ENCODE measurements around the gene LHFPL2. TPM values are rescaled to one million over a fixed set of nuclear protein-coding genes. Genes with fewer than 3 reads are reported as not detected.

Gene LHFPL2
- total and polyA plus RNA-seq, 2 experiments from 2014 or later = 10.6 to 50.8 TPM

DNA sequence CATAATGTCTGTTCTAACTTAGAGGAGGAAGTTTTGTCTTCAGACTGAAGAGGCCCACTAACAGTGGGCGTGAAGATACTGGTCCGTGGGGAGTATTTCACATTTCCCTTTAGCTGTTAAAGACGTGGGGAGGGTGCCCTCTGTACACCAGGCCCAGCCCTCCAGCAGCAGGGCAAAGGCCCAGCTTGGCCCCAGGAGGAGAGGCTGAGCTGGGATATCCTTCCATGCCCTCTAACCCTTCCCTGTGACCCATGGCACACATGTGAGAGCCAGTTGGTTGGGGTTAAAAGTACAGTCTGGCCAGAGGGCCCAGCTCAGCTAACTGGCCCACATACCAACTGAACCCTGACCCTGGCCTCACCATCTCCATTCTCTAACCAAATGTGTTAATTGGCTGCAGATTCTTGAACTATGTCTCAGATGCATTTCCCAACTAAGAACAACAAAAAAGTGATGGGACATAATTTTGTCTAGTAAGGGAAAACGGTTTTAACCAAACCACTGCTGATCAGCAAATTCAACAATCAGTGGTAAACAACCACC lies 74.4 kb downstream of the LHFPL2 start:
- TF ChIP-seq CREB1 (CRISPR knock-in tag; IDR thresholded peaks at IDR 0.05; ENCODE audit: low read depth) (no peak), NANOG (IDR thresholded peaks at IDR 0.05; ENCODE audit: borderline replicate concordance) (no peak), EZH2 (IDR thresholded peaks at IDR 0.05; ENCODE audit: low read depth, unreplicated experiment) (no peak), POLR2AphosphoS5 (IDR thresholded peaks at IDR 0.05; ENCODE audit: low read depth) (no peak), ZNF331 (CRISPR knock-in tag; IDR thresholded peaks at IDR 0.05; ENCODE audit: low read depth) (no peak), ZNF114 (CRISPR knock-in tag; IDR thresholded peaks at IDR 0.05) (no peak), JUNB (IDR thresholded peaks at IDR 0.05; ENCODE audit: unreplicated experiment) (no peak), EZH2phosphoT487 (IDR thresholded peaks at IDR 0.05; ENCODE audit: unreplicated experiment) (no peak)
- TF ChIP-seq, protein P1, sequence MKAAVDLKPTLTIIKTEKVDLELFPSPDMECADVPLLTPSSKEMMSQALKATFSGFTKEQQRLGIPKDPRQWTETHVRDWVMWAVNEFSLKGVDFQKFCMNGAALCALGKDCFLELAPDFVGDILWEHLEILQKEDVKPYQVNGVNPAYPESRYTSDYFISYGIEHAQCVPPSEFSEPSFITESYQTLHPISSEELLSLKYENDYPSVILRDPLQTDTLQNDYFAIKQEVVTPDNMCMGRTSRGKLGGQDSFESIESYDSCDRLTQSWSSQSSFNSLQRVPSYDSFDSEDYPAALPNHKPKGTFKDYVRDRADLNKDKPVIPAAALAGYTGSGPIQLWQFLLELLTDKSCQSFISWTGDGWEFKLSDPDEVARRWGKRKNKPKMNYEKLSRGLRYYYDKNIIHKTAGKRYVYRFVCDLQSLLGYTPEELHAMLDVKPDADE (IDR thresholded peaks at IDR 0.05) = no peak
- TF ChIP-seq, protein P2, sequence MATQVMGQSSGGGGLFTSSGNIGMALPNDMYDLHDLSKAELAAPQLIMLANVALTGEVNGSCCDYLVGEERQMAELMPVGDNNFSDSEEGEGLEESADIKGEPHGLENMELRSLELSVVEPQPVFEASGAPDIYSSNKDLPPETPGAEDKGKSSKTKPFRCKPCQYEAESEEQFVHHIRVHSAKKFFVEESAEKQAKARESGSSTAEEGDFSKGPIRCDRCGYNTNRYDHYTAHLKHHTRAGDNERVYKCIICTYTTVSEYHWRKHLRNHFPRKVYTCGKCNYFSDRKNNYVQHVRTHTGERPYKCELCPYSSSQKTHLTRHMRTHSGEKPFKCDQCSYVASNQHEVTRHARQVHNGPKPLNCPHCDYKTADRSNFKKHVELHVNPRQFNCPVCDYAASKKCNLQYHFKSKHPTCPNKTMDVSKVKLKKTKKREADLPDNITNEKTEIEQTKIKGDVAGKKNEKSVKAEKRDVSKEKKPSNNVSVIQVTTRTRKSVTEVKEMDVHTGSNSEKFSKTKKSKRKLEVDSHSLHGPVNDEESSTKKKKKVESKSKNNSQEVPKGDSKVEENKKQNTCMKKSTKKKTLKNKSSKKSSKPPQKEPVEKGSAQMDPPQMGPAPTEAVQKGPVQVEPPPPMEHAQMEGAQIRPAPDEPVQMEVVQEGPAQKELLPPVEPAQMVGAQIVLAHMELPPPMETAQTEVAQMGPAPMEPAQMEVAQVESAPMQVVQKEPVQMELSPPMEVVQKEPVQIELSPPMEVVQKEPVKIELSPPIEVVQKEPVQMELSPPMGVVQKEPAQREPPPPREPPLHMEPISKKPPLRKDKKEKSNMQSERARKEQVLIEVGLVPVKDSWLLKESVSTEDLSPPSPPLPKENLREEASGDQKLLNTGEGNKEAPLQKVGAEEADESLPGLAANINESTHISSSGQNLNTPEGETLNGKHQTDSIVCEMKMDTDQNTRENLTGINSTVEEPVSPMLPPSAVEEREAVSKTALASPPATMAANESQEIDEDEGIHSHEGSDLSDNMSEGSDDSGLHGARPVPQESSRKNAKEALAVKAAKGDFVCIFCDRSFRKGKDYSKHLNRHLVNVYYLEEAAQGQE (IDR thresholded peaks at IDR 0.05; ENCODE audit: unreplicated experiment) = no peak
- H3K4me1 ChIP-seq (ENCODE audit: insufficient read depth) = peaks cover 9% of the 10 kb centered on the region
- ATAC-seq = no peak
- H3K27ac ChIP-seq (ENCODE audit: low read depth) = no peak overlapping the region
- H3K4me3 ChIP-seq = no peak overlapping the region
- H3K36me3 ChIP-seq (ENCODE audit: insufficient read depth) = no peaks in the 10 kb centered on the region
- H4K20me1 ChIP-seq (replicated peaks; ENCODE audit: insufficient read depth) = peaks cover 12% of the 10 kb centered on the region
- H3K79me2 ChIP-seq (replicated peaks; ENCODE audit: insufficient read depth) = peaks cover 65% of the 10 kb centered on the region
- Mint-ChIP-seq H3K27ac (no peak overlapping the region), H3K4me3 (no peak overlapping the region), H3K4me1 (peaks cover 48% of the 10 kb centered on the region), H3K9me3 (no peaks in the 10 kb centered on the region; the same call in 2 of the 3 replicates), H3K36me3 (ENCODE audit: low read depth) (peaks cover 9% of the 10 kb centered on the region; the same call in 2 of the 3 replicates), H3K27me3 (ENCODE audit: insufficient read depth, low read depth, poor library complexity) (peaks cover 4% of the 10 kb centered on the region)
- no peaks in the 10 kb centered on the region for H3K9me2 ChIP-seq (ENCODE audit: insufficient read depth)
- H2AFZ ChIP-seq = no peak overlapping the region
- no peak for DNase-seq (ENCODE audit: low spot score)
- H3K4me2 ChIP-seq = no peak overlapping the region
- H3K27me3 ChIP-seq (ENCODE audit: insufficient read depth) = no peaks in the 10 kb centered on the region
- H3F3A ChIP-seq (replicated peaks; ENCODE audit: low read depth) = no peaks in the 10 kb centered on the region

- no peaks in the 10 kb centered on the region for H3F3A ChIP-seq (replicated peaks; ENCODE audit: low read depth)
- no peak overlapping the region for H3K27ac ChIP-seq (ENCODE audit: low read depth)
- Mint-ChIP-seq H3K4me1 (peaks cover 57% of the 10 kb centered on the region), H3K9me3 (no peaks in the 10 kb centered on the region), H3K27ac (no peak overlapping the region), H3K4me3 (no peak overlapping the region), H3K27me3 (ENCODE audit: insufficient read depth, low read depth, poor library complexity) (peaks cover 7% of the 10 kb centered on the region), H3K36me3 (ENCODE audit: low read depth) (peaks cover 3% of the 10 kb centered on the region; the same call in 1 of the 3 replicates)
- peaks cover 73% of the 10 kb centered on the region for H3K79me2 ChIP-seq (replicated peaks; ENCODE audit: insufficient read depth)
- no peaks in the 10 kb centered on the region for H3K27me3 ChIP-seq (ENCODE audit: insufficient read depth)
- no peak for ATAC-seq
- H3K4me2 ChIP-seq = no peak overlapping the region
- H3K36me3 ChIP-seq (ENCODE audit: insufficient read depth) = no peaks in the 10 kb centered on the region
- H3K9me2 ChIP-seq (ENCODE audit: insufficient read depth) = no peaks in the 10 kb centered on the region
- peaks cover 17% of the 10 kb centered on the region for H3K4me1 ChIP-seq (ENCODE audit: insufficient read depth)
- peaks cover 18% of the 10 kb centered on the region for H4K20me1 ChIP-seq (replicated peaks; ENCODE audit: insufficient read depth)
- H2AFZ ChIP-seq = no peak overlapping the region
- no peak for DNase-seq (ENCODE audit: low spot score)
- no peak overlapping the region for H3K4me3 ChIP-seq
- no peak for TF ChIP-seq ZNF462 (CRISPR knock-in tag; IDR thresholded peaks at IDR 0.05)
- no peak for TF ChIP-seq ZNF331 (CRISPR knock-in tag; IDR thresholded peaks at IDR 0.05; ENCODE audit: low read depth)
- TF ChIP-seq ZNF114 (CRISPR knock-in tag; IDR thresholded peaks at IDR 0.05) = no peak
- no peak for TF ChIP-seq NANOG (IDR thresholded peaks at IDR 0.05; ENCODE audit: borderline replicate concordance)
- TF ChIP-seq EZH2 (IDR thresholded peaks at IDR 0.05; ENCODE audit: low read depth, unreplicated experiment) = no peak
- no peak for TF ChIP-seq EZH2phosphoT487 (IDR thresholded peaks at IDR 0.05; ENCODE audit: unreplicated experiment)
Observed at GRCh38 chr5:78573318-78573717, 75.3 kb downstream of the LHFPL2 start.
